D341Med (cell line): Measurements from ENCODE around the gene DGAT2L6.

Experiments
- DNase-seq: peaks from one replicate; pipeline ENCODE4 v3.0.0; 2012; ENCODE audit warnings: low spot score

Gene DGAT2L6, protein sequence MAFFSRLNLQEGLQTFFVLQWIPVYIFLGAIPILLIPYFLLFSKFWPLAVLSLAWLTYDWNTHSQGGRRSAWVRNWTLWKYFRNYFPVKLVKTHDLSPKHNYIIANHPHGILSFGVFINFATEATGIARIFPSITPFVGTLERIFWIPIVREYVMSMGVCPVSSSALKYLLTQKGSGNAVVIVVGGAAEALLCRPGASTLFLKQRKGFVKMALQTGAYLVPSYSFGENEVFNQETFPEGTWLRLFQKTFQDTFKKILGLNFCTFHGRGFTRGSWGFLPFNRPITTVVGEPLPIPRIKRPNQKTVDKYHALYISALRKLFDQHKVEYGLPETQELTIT

DNA sequence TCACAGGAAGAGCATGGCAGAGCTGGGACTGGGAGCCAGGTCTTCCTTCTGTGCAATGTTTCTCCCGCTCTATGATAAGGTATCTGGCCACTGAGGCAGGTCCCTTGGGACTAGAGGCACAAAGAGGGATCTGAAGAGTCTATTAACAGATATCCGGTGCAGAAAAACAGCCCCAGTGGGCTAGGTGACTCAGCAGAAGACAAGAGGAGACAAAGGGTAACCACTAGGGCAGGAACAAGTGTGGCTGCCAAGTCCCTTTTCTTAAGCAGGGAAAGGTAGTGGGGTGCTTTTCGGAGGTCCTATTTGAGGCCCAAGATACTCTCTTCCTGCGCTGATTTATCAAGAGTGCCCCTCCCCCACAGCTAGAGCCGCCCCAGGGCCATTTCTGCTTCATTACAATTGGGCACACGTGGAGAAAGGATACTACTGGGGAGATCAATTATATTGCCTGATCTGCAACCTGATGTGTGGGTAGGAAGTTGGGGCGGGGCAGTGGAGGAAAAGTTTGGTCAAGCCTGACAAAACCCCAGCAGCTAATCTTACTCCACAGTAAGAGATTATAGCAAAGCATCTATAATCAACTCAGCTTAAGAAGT is at the start of gene DGAT2L6:
TSS of gene DGAT2L6 (plus strand) at position 546 of the 596 bp plus-strand sequence. CDS start 100 bp downstream, outside the sequence.
- DNase-seq, result no peak

DNA sequence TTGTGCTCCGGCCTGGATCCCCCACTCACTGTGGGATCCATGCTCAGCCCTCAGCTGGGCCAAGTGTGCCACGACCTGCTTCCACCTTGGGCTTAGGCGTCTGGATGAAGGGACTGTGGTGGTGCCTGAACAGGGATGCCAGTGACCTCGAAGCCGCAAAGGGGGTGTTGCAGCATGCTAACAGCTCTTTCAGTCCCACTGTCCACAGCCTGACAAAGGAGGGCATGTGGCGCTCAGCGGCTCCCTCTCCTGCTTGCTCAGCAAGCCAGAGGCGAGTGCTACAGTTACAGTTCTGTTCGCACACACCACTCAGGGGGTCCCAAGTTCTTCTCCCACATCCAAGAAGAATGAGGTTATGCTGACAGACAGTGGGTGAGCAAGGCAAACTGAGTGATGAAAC is 49.2 kb upstream of the DGAT2L6 start:
- DNase-seq, result peak; percentile 21

DNA sequence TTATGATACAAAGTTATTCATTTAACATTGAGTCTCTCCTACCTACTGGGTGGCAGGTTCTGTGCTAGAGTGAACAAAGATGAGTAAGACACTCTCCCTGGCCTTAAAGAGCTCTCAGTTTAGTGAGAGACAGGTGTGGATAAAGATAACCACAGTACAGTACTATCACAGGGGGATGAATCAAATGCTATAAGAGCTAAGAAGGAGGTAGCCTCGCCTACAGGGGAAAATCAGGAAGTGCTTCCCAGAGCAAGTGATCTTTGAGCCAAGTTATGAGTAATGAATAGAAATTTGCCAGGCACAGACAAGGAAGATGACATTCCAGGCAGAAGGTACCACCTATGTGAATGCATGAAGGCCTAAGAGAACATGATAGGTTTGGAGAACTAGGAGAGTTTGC is 47.5 kb upstream of the DGAT2L6 start:
- DNase-seq, result no peak

DNA sequence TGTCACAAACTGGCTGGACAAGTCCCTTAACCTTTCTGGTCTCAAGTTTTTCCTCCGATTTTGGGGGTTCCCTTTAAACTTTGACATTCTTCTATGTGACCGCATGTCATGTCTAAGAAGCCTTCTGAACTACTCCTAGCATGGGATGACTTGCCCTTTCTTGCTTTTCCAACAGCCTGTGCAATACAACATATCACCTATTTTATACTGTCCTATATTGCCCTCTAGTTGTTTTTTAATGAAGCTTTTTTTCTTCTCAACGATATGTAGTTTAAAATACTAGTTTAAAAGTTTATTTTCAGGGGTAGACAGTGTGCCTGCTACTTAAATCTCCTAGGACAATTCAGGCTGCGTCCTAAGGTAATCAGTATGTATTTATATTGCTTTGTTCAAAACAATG is 45.1 kb upstream of the DGAT2L6 start:
- no peak for DNase-seq

DNA sequence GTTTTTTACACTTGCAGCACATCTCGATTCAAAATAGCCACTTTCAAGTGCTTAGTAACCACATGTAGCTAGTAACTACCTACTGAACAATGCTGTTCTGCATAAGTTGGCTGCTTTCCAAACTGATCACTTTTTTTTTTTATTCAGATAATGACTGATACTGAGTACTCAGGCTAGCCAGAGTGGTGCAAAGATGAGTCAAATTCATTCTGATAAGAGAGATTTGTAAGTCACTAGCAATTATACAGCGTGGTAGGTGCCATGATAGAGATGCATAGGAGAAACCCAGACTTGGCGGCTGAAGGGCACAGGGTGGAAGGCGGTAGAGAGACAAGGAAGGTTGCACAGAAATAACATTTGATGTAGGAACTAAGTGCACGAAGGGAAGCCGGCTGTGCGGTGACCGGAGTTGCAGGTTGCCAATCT is 44.4 kb upstream of the DGAT2L6 start:
- DNase-seq, result no peak

DNA sequence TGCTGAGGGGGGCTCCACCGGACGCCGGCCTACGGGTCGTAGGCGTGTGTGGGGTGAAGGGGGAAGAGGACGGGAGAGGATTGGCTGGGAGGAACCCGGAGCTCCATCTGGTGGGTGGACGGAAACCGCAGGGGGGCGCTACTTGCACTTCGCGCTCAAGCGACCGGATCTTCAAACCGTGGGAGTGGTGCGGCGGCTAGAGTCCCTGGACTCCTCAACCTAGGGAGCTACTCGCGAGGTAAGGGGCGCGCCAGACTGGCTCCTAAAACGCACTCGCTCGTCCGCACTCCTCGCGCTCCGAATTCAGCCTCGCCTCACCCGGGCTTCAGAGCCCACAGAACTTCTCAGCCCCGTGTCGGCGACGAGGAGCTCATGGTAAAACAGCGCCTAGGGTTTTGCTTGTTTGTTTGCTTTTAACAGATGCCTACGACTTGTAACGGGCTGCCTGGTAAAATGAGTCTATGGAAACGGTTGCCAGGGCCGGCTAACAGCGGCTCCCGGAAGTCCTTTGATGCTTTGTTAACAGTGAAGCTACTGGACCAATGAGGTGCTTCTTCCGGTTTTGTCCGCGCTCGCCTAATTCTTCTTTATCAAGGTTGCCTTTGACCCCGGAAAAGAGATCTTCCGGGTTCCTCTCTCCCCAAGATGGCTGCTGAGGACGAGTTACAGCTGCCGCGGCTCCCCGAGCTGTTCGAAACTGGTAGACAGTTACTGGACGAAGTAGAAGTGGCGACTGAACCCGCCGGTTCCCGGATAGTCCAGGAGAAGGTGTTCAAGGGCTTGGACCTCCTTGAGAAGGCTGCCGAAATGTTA is 43.8 kb upstream of the DGAT2L6 start, which contains the start of gene IGBP1:
TSS of gene IGBP1 (plus strand) at position 145 of the 813 bp plus-strand sequence. CDS start at position 646, 501 bp downstream.
- peak; percentile 85 for DNase-seq

DNA sequence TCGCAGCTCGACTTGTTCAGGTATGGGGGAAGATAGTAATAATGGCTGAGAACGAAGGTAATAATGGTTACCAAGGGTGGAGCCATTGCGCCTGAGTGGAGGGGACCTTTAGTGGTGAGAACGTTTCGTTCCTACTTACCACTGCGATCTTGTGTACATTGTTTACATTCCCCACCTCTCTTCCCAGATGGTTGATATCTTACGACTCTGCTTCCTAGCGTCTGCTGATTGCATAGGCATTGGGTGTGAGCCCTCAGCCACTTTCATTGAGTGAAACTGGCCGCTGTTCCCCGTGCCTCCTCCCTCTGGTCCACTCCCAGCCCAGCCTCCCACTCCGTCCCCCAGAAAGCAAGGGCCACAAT is 43.2 kb upstream of the DGAT2L6 start:
- DNase-seq, result peak; percentile 10

DNA sequence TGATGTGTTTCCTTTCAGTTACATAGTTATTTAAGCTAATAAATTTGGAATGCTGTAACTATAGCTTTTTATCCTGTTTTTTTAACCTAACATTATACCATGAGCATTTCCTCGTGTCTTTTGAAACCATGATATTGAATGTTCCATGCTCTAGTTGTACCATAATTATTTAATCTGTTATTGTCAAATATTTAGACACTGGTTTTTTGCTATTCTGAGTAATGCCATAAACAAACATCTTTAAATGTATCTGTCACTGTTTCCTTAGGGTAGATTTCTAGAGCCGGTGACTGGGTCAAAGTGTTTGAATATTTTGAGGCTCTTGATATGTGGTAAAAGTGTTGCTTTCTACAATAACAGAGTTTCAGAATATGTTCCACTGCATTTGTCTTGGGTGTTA is 38.7 kb upstream of the DGAT2L6 start:
- no peak for DNase-seq

DNA sequence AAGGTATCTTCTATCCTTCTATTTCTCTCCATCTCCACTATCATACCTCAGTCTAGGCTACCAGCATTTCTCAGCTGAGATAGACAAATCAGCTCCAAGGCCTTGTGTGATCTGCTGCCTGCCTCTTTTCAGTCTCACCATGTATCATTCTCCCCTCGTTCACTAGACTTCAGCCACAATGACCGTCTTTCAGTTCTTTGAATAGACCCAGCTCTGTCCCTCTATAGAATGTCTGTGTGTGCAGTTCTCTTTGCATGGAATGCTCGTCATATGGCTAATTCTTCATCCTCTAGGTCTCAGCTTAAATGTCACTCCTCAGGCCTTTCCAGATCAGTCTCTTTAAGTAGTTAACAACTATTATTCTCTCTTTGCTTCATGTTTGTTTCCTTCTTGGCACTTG is 37.5 kb upstream of the DGAT2L6 start:
- DNase-seq, result no peak

DNA sequence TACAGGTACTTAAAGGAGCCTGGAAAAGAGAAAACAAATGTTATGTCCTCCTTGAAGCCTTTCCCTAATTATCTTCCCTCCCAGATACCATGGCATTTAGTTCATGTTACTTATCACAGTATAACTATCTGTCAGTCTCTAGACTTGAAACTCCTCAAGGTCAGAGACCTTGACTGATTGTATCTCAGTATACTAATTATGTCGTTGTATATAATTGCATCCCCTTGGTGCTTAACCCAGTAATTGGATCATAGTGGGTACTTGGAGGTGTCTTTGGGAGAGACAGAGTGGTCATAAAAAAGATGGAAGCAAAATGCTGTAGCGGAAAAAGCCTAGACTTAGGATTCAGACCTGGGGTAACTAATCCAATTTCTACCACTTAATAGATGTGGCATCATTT is 35.9 kb upstream of the DGAT2L6 start:
- no peak for DNase-seq

DNA sequence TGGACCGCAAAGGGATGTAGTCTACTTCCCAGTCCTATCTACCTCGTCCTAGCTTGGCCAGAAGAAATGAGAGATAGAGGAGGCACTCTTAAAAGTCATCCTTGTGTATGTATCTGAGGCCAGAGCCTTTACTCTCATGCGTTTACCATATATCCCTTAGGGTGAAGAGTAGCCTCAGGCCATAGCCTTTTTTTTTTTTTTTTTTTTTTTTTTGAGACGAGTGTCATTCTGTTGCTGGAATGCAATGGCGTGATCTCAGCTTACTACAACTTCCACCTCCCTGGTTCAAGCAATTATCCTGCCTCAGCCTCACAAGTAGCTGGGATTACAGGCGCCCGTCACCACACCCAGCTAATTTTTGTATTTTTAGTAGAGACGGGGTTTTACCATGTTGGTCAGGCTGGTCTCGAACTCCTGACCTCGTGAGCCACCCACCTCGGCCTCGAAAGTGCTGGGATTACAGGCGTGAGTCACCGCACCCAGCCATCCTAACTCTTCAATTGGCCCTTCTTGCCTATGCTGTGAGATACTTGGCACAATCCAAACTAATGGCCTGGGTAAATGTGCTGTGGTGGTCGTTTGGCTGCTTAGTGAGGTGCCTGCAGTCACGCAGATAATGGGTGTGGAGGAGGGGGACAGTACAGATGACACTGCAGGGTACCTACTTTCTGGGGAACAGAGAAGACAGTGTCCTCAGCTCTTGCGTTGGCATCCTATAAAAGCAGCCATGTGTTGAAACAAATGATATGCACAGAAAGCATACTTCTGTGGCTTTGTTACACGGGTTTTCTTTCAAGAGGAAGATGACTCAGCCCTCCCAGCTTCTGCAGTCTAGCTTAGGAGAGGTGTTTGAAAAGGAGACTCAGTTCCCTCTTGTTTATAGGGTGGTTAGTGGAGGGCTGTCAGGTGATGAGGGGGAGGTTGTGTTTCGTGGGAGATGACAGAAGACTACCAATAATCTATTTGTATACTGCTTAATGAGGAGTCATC is 10.4 kb upstream of the DGAT2L6 start:
- no peak for DNase-seq

DNA sequence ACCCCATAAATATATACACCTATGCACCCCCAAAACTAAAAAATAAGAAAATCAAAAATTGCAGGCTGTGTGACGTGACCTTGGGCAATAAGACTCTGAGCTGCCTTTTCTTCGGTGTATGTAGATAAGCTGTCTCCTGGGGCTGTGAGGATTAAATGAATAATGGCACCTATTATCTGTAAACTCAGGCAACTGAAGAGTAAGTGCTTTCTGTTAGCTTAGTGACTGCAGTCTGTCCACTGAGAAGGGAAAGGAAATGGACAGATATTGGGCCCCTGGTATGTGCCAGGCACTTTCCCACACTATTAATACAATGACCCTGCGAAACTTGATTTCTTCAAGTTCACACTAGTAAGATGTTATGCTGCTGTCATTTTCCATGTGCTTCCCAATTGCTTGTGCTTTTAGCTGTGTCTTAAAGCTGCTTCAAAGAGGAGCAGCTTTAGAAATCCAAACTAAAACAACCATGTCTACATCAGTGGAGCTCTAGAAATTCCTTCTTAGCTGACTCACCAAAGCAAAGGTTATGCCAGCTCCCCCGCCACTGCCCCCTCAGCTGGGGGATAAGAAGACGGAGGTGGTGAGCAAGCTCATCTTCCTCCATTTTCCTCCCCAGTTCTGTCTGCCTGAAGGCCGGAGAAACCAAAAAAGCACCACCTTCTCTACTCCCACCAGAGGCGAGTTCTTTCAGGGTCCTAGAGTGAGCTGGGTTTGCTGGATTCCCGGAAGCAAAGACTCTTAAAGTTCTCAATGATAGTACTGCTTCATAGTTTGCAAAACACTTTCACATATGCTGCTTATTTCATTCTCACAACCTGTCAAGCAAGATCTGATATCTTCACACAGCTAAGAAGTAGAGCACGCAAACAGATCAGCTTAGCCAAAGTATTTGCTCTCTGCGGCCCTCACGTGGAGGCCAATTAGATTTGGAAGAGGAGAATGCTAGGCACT is 8.8 kb upstream of the DGAT2L6 start:
- peak; percentile 46 for DNase-seq

DNA sequence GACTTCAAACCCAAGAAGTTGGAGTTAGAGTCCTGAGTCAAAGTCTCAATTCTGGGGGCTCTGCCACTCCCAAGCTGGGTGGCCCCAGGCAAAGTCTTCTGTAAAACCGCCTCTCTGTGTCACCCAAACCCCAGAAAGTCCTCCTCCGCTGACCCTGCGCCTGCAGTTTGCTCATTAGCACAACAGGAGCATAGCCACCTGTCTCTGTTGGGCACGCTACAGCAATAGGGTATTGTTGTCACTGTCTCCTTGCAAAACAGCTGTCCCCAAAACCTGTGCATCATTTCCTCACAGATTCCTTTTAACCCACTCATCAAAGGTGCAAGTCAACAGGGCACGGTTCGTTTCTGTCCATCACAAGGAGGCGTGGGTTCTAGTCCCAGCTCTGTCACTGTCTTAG is 8.0 kb upstream of the DGAT2L6 start:
- no peak for DNase-seq

DNA sequence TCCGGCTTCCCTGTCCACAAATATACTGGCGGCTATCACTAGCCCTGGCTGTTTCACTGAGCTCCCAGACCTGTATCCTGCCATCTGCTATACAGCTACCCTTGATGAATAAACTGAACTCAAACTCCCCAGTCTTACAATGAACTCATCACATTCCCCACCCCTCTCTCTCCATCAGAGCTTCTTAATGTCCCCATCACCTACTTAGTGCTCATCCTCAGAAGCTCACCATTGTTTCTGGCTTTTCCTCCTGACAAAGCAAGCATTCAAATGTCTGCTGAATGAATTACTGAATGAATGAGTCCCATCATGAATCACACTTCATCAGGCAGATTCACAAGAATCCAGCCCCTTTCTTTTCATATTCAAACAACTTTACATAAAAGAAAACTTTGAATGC is 5.7 kb upstream of the DGAT2L6 start:
- DNase-seq, result no peak

DNA sequence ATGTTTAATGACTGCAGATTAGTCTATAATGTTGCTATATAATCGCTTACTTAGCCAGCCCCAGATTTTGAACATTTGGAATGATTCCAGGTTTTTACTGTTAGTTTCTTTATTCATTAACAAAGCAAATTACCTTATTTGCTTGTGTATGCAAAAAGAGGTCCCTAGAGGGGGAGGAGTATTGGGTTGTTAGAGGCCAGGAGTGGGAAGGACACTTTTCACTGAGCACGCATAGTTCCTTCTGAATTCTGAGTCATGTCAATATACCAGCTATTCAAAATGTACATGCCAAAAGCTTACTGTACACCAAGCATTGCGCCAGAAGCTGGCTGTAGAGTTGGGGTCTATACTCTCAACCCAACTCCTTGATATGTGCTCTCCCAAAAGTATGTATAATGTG is 5.1 kb upstream of the DGAT2L6 start:
- DNase-seq, result no peak

DNA sequence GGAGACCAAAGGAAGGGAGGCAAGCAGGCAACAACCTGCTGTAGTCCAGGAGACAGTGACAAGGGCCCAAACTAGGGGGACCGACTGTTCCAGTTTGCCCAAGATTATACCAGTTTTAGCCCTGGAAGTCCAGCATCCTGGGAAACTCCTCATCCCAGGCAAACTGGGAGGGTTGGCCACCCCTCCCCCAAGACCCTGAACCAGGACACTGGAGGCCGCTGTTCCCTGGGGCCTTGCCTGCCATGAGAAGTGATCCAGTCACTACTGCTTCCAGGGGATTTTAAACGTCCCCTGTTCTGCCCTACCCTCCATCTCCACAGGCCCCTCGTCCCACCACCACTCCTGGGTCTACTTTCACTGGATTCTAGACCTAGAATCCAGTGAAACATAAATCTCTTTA is 4.3 kb upstream of the DGAT2L6 start:
- DNase-seq, result no peak

DNA sequence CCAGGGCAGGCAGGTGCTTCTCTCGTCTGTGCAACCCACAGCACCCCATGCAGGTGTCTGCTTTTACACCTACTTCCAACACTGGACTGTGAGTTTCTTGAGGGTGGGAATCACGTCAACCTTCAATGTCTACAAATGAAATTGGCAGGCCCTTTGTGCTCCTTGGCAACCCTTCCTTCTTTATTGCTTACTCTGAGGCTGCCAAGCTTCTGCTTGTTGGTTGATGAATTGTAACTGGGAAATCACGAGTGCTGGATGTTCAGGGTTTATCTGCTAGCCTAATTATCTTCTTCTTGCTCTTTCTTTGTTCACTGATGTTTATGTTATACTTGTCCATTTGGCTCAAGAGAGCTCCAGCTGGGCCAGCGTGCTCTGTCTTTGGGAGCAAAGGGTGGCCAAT is 2.5 kb upstream of the DGAT2L6 start:
- no peak for DNase-seq

DNA sequence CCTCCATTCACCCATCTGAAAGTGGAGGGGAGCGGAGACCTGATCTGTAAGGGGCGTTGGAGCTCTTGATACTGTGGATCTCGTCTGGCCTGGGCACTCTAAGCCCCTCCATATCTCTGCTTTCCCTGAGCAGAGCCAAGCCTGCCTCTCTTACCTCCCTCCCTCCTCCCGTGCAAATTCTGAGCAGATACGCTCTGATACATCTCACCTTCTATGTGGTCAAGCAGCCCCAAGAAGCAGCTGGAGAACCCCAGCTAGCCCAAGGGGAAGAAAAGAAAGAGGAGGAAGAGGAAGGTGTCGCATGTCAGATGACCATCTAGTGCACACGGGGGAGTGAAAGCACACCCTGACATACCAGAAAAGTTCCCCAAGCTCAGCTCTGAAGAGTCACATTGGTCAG is 1.9 kb upstream of the DGAT2L6 start:
- DNase-seq, result no peak

DNA sequence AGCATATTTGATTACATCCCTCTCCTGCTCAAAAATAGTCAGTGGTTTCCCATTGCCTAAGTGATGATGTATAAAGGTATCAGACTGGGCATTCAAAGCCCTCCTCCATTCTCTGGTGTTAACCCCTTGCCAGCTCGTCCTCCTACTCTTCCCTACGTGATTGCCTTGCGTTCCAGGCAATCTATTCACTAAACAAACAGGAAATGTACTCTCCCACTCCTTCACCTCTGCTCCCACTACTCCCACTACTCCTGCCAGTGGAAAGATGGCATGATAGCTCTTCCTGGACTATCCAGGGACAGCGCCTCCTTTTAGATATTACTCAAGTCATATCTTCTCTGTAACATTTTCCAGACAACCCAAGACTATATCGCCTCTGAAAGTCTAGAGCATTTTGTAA is 5.8 kb downstream of the DGAT2L6 start:
- DNase-seq, result no peak

DNA sequence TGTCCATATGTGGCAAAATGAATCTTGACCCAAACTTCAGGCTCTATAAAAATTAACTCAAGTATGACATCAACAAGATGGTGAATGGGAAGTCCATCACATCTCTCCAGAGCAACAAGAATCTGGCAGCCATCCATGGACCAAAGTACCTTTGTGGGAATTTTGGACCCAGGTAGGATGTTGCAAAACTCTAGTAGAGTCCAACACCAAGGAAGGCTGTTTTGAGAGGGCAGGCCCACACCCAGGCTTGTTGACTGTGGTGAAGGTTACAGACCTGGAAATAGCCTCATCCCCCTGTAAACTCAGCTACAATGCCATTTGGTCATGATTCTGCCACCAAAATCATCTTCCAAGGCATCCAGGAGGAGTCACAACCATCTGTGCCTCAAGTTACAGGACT is 12.9 kb downstream of the DGAT2L6 start:
- DNase-seq, result no peak
